HG02870 (cell line): Measurements from ENCODE around the gene ITGB8.

ENCODE experiments used
- ATAC-seq: cut with Tn5 transposase; IDR thresholded peaks from one replicate; pipeline ENCODE4 v1.9.1; 2021; ENCODE audit warnings: mild to moderate bottlenecking, moderate library complexity; ENCODE audit not compliant: unreplicated experiment

ITGB8 gene

GRCh38 chr7:20364571-20365196 is 34.0 kb downstream of the ITGB8 start:
- ATAC-seq: no peak

- ATAC-seq: no peak
Measured at GRCh38 chr7:20365486-20365885, 34.8 kb downstream of the ITGB8 start.

- ATAC-seq: no peak
Measured at GRCh38 chr7:20374399-20374798, 43.7 kb downstream of the ITGB8 start.

- no peak for ATAC-seq
Measured at GRCh38 chr7:20376796-20377195, 46.1 kb downstream of the ITGB8 start.

- ATAC-seq: no peak
Measured at GRCh38 chr7:20381406-20382034, 50.8 kb downstream of the ITGB8 start.

- ATAC-seq: no peak
Measured at GRCh38 chr7:20383351-20383750, 52.7 kb downstream of the ITGB8 start.

- ATAC-seq: no peak
Measured at GRCh38 chr7:20385126-20385525, 54.4 kb downstream of the ITGB8 start.

- no peak for ATAC-seq
Measured at GRCh38 chr7:20388084-20388483, 57.4 kb downstream of the ITGB8 start.

GRCh38 chr7:20389192-20389591 is 58.5 kb downstream of the ITGB8 start:
- peak; percentile 49 for ATAC-seq

- ATAC-seq: no peak
Measured at GRCh38 chr7:20393021-20393610, 62.4 kb downstream of the ITGB8 start.

- ATAC-seq: no peak
Measured at GRCh38 chr7:20393616-20394015, 62.9 kb downstream of the ITGB8 start.

- no peak for ATAC-seq
Measured at GRCh38 chr7:20394284-20394683, 63.6 kb downstream of the ITGB8 start.

- no peak for ATAC-seq
Measured at GRCh38 chr7:20395104-20395503, 64.4 kb downstream of the ITGB8 start.

- ATAC-seq: peak; percentile 94
Measured at GRCh38 chr7:20395511-20395910, 64.8 kb downstream of the ITGB8 start.

GRCh38 chr7:20399521-20399920 is 68.8 kb downstream of the ITGB8 start:
- no peak for ATAC-seq

- no peak for ATAC-seq
Measured at GRCh38 chr7:20401861-20402746, 71.4 kb downstream of the ITGB8 start.

- no peak for ATAC-seq
Measured at GRCh38 chr7:20402747-20403230, 72.1 kb downstream of the ITGB8 start.

GRCh38 chr7:20403331-20403730 is 72.6 kb downstream of the ITGB8 start:
- ATAC-seq: no peak

GRCh38 chr7:20404320-20404719 is 73.6 kb downstream of the ITGB8 start:
- no peak for ATAC-seq

- no peak for ATAC-seq
Measured at GRCh38 chr7:20407585-20408466, 77.1 kb downstream of the ITGB8 start.
